A673 (cell line): ENCODE data around the gene DDX51. TPM values are rescaled to one million over a fixed set of nuclear protein-coding genes. Genes with fewer than 3 reads are reported as not detected.

Source experiments
- BruUV-seq: library from RNA; stranded (reverse); fragments of 400-500 nt; replicated peaks from 2 replicates; lab custom pipeline; 2021; lab: Mats Ljungman, UMichigan
- CTCF ChIA-PET: fragments of 300-600 bp; sonication (Branson Sonifier 250); formaldehyde crosslinking; loops from one replicate; lab custom pipeline; 2022; ENCODE audit warnings: antibody characterized with exemption; lab: Charles Lee
- POLR2A ChIA-PET: fragments of 300-600 bp; sonication (Branson Sonifier 250); formaldehyde crosslinking; loops from one replicate; lab custom pipeline; 2022; ENCODE audit warnings: antibody characterized with exemption; ENCODE audit not compliant: low non-redundant PET; lab: Charles Lee
- DNase-seq: peaks from one replicate; pipeline ENCODE4 v3.0.0-alpha.2; 2015; ENCODE audit warnings: low spot score
- H3K27ac ChIP-seq: fragments of 200-600 bp; sonication (generic); 2 replicates; pipeline ENCODE4 v1.5.1; 2016; ENCODE audit warnings: mixed run types, low read depth, mild to moderate bottlenecking, mixed read lengths, antibody characterized with exemption, low read length; ENCODE audit not compliant: poor library complexity, severe bottlenecking
- H3K27me3 ChIP-seq: fragments of 200-600 bp; sonication (generic); replicated peaks from 2 replicates; pipeline ENCODE4 v1.6.1; 2017; ENCODE audit warnings: mixed run types, low read depth, mild to moderate bottlenecking, mixed read lengths, antibody characterized with exemption, low read length; ENCODE audit not compliant: insufficient read depth, poor library complexity
- H3K36me3 ChIP-seq: fragments of 200-600 bp; sonication (generic); 2 replicates; pipeline ENCODE4 v1.6.1; 2016; ENCODE audit warnings: mixed run types, mild to moderate bottlenecking, mixed read lengths, antibody characterized with exemption, low read length; ENCODE audit not compliant: insufficient read depth, poor library complexity, severe bottlenecking
- H3K4me1 ChIP-seq: fragments of 200-600 bp; sonication (generic); 2 replicates; pipeline ENCODE4 v1.6.1; 2017; ENCODE audit warnings: mixed run types, mild to moderate bottlenecking, mixed read lengths, antibody characterized with exemption, low read length; ENCODE audit not compliant: insufficient read depth, poor library complexity, severe bottlenecking
- H3K4me3 ChIP-seq: fragments of 200-600 bp; sonication (generic); 2 replicates; pipeline ENCODE4 v1.5.1; 2016; ENCODE audit warnings: low read depth, mixed run types, mild to moderate bottlenecking, mixed read lengths, low read length; ENCODE audit not compliant: poor library complexity, severe bottlenecking
- H3K9me3 ChIP-seq: fragments of 200-600 bp; sonication (generic); 2 replicates; pipeline ENCODE4 v1.6.1; 2016; ENCODE audit warnings: mixed run types, low read depth, mild to moderate bottlenecking, mixed read lengths, antibody characterized with exemption, low read length; ENCODE audit not compliant: poor library complexity, severe bottlenecking
- CTCF ChIP-seq: fragments of 300-800, 200-600 bp; sonication (generic); conservative IDR thresholded peaks from 2 replicates; pipeline ENCODE4 v1.5.1; 2017; ENCODE audit warnings: low read depth, mild to moderate bottlenecking, antibody characterized with exemption, low read length, moderate library complexity, mixed read lengths
- EZH2 ChIP-seq: fragments of 200-600 bp; sonication (generic); IDR thresholded peaks from 2 replicates; pipeline ENCODE4 v1.6.1; 2017; ENCODE audit warnings: borderline replicate concordance, low read depth, mild to moderate bottlenecking, mixed read lengths, antibody characterized with exemption, low read length; ENCODE audit not compliant: poor library complexity, severe bottlenecking
- intact Hi-C: fragments of 100-400 bp; cut with micrococcal nuclease; formaldehyde crosslinking; loops from one replicate; pipeline ENCODE4 v1.10.0; 2022; ENCODE audit not compliant: unreplicated experiment
- total RNA-seq: library from RNA; stranded (reverse); gene quantifications from 2 replicates; pipeline ENCODE4 v1.2.3, GENCODE V29; 2021

The DDX51 gene
- total RNA-seq, 1 experiment from 2014 or later, result 38.9 TPM

GRCh38 chr12:132146098-132146497 lies 2.0 kb upstream of the DDX51 start:
- intact Hi-C loops, result no loop called here
- POLR2A ChIA-PET, result no interaction called here

GRCh38 chr12:132145334-132145733 lies 1.2 kb upstream of the DDX51 start:
- CTCF ChIA-PET, result no interaction called here
- Histone ChIP-seq H3K36me3 (peaks cover 25% of the 10 kb centered on the region), H3K27me3 (no peaks in the 10 kb centered on the region), H3K9me3 (no peaks in the 10 kb centered on the region), H3K27ac (no peak overlapping the region), H3K4me3 (peak overlapping the region; percentile 100), H3K4me1 (no peaks in the 10 kb centered on the region)
- POLR2A ChIA-PET, result no interaction called here
- BruUV-seq, result no TSS peak
- TF ChIP-seq CTCF, result no peak
- TF ChIP-seq EZH2, result no peak
- no peak for DNase-seq
- intact Hi-C loops, result no loop called here

More at GRCh38 chr12:132146098-132146497, 2.0 kb upstream of the DDX51 start:
- Histone ChIP-seq H3K4me1 (no peaks in the 10 kb centered on the region), H3K27me3 (no peaks in the 10 kb centered on the region), H3K27ac (no peak overlapping the region), H3K36me3 (peaks cover 17% of the 10 kb centered on the region), H3K9me3 (no peaks in the 10 kb centered on the region), H3K4me3 (no peak overlapping the region)
- TSS peak; percentile 65 for BruUV-seq
- DNase-seq, result no peak
- TF ChIP-seq EZH2, result no peak
- no peak for TF ChIP-seq CTCF
- CTCF ChIA-PET, result no interaction called here

GRCh38 chr12:132144810-132145168 lies 670 bp upstream of the DDX51 start:
- ChIA-PET CTCF (no interaction called here), POLR2A (no interaction called here)
- Histone ChIP-seq H3K36me3 (peaks cover 29% of the 10 kb centered on the region), H3K27me3 (no peaks in the 10 kb centered on the region), H3K27ac (peak overlapping the region; percentile 94), H3K4me1 (no peaks in the 10 kb centered on the region), H3K9me3 (no peaks in the 10 kb centered on the region), H3K4me3 (peak overlapping the region; percentile 100)
- intact Hi-C loops, result no loop called here
- TF ChIP-seq CTCF (no peak), EZH2 (no peak)
- no peak for DNase-seq
- no TSS peak for BruUV-seq
